GM23338 (cell line): ENCODE data around the gene MNDA.

Experiments used
- CTCF ChIP-seq, 2 experiments: fragments of 200-600 bp in 1 of 2; sonication (generic) in 1 of 2; conservative IDR thresholded peaks; 2 replicates each; pipeline versions ENCODE4 v1.5.1 to v1.6.1; 2016 to 2017; ENCODE audit warnings: antibody characterized with exemption in 2 of 2, low read depth in 2 of 2, mild to moderate bottlenecking in 2 of 2, moderate library complexity in 1 of 2
- EZH2 ChIP-seq: fragments of 200-600 bp; sonication (generic); IDR thresholded peaks from one replicate; pipeline ENCODE4 v1.8.0; 2017; ENCODE audit warnings: antibody characterized with exemption, mild to moderate bottlenecking, low read depth; ENCODE audit not compliant: unreplicated experiment
- JUNB ChIP-seq: IDR thresholded peaks from one replicate; pipeline ENCODE4 v1.6.1; 2016; ENCODE audit warnings: antibody characterized with exemption; ENCODE audit not compliant: unreplicated experiment

GRCh38 chr1:158794247-158794646 lies 36.9 kb upstream of the MNDA start:
- TF ChIP-seq EZH2 = no peak
- no peak for TF ChIP-seq JUNB
- no peak for TF ChIP-seq CTCF (conservative IDR thresholded peaks at IDR 0.05; ENCODE audit: low read depth in 2 of 2)
